Stimulated activated CD8-positive, alpha-beta memory T cell treated with anti-CD3 and anti-CD28 coated beads, Interleukin-15, amount 100 ng/mL, for 24 hours (primary cell): Measurements from ENCODE around the gene FADS6.
"Not testable (repeated sequence)": the region's sequence is repeated elsewhere in the genome, so short reads cannot be mapped to it uniquely, and the experiment has no call there.

ENCODE experiments used
- DNase-seq: peaks from one replicate; pipeline ENCODE4 v3.0.0-alpha.2; 2020; ENCODE audit warnings: low read depth

Gene FADS6

GRCh38 chr17:74921026-74921681, 27.7 kb upstream of the FADS6 start:
- DNase-seq = no peak

- no peak for DNase-seq
These were observed 27.2 kb upstream of the FADS6 start for GRCh38 chr17:74920642-74921025.

- no peak for DNase-seq
These were observed 26.8 kb upstream of the FADS6 start for GRCh38 chr17:74920306-74920620.

- no peak for DNase-seq
These were observed 26.2 kb upstream of the FADS6 start for GRCh38 chr17:74919440-74920305.

- DNase-seq = no peak
These were observed 25.5 kb upstream of the FADS6 start for GRCh38 chr17:74918906-74919305.

- no peak for DNase-seq
These were observed 24.0 kb upstream of the FADS6 start for GRCh38 chr17:74917430-74917829.

- no peak for DNase-seq
These were observed 23.4 kb upstream of the FADS6 start for GRCh38 chr17:74916851-74917199.

- DNase-seq = no peak
These were observed 22.9 kb upstream of the FADS6 start for GRCh38 chr17:74916136-74916850.

GRCh38 chr17:74911423-74911822, 18.0 kb upstream of the FADS6 start:
- not testable (repeated sequence) for DNase-seq

GRCh38 chr17:74909097-74909496, 15.7 kb upstream of the FADS6 start:
- DNase-seq = not testable (repeated sequence)

- no peak for DNase-seq
These were observed 13.6 kb upstream of the FADS6 start for GRCh38 chr17:74907012-74907411.

- not testable (repeated sequence) for DNase-seq
These were observed 12.9 kb upstream of the FADS6 start for GRCh38 chr17:74906214-74906793.

GRCh38 chr17:74904687-74905409, 11.4 kb upstream of the FADS6 start:
- DNase-seq = no peak

GRCh38 chr17:74903671-74904070, 10.2 kb upstream of the FADS6 start:
- no peak for DNase-seq

- DNase-seq = no peak
These were observed 9.6 kb upstream of the FADS6 start for GRCh38 chr17:74903034-74903433.

- DNase-seq = no peak
These were observed 8.1 kb upstream of the FADS6 start for GRCh38 chr17:74901353-74902135.

GRCh38 chr17:74900208-74900607, 6.8 kb upstream of the FADS6 start:
- DNase-seq = no peak

- DNase-seq = no peak
These were observed 5.0 kb upstream of the FADS6 start for GRCh38 chr17:74898376-74898946.

- DNase-seq = no peak
These were observed 671 bp upstream of the FADS6 start for GRCh38 chr17:74893936-74894671.
